ENCODE results near the gene CPPED1.

CPPED1 gene

GRCh38 chr16:12646490-12647274 is 157.0 kb downstream of the CPPED1 start:
- DNase-seq (ENCODE audit: low spot score) = no peak

- no peak for DNase-seq (ENCODE audit: low spot score)
Observed at GRCh38 chr16:12646098-12646489, 157.6 kb downstream of the CPPED1 start.

- DNase-seq (ENCODE audit: low spot score) = no peak
Observed at GRCh38 chr16:12643034-12643455, 160.6 kb downstream of the CPPED1 start.

- DNase-seq (ENCODE audit: low spot score) = no peak
Observed at GRCh38 chr16:12639044-12639443, 164.6 kb downstream of the CPPED1 start.

- no peak for DNase-seq (ENCODE audit: low spot score)
Observed at GRCh38 chr16:12637002-12637401, 166.7 kb downstream of the CPPED1 start.

GRCh38 chr16:12629271-12629670 is 174.4 kb downstream of the CPPED1 start:
- DNase-seq (ENCODE audit: low spot score) = no peak

- DNase-seq (ENCODE audit: low spot score) = no peak
Observed at GRCh38 chr16:12628536-12628935, 175.2 kb downstream of the CPPED1 start.

- DNase-seq (ENCODE audit: low spot score) = no peak
Observed at GRCh38 chr16:12627394-12627793, 176.3 kb downstream of the CPPED1 start.

GRCh38 chr16:12626411-12626810 is 177.3 kb downstream of the CPPED1 start:
- no peak for DNase-seq (ENCODE audit: low spot score)

- DNase-seq (ENCODE audit: low spot score) = no peak
Observed at GRCh38 chr16:12625716-12626115, 178.0 kb downstream of the CPPED1 start.

- DNase-seq (ENCODE audit: low spot score) = no peak
Observed at GRCh38 chr16:12625068-12625467, 178.6 kb downstream of the CPPED1 start.

- DNase-seq (ENCODE audit: low spot score) = no peak
Observed at GRCh38 chr16:12620150-12620549, 183.5 kb downstream of the CPPED1 start.

- DNase-seq (ENCODE audit: low spot score) = no peak
Observed at GRCh38 chr16:12618515-12618914, 185.2 kb downstream of the CPPED1 start.

GRCh38 chr16:12617401-12617819 is 186.3 kb downstream of the CPPED1 start:
- no peak for DNase-seq (ENCODE audit: low spot score)

GRCh38 chr16:12614662-12615278 is 188.9 kb downstream of the CPPED1 start:
- no peak for DNase-seq (ENCODE audit: low spot score)

- DNase-seq (ENCODE audit: low spot score) = no peak
Observed at GRCh38 chr16:12613992-12614661, 189.6 kb downstream of the CPPED1 start.

- peak; percentile 27 for DNase-seq (ENCODE audit: low spot score)
Observed at GRCh38 chr16:12613131-12613991, 190.3 kb downstream of the CPPED1 start.

- DNase-seq (ENCODE audit: low spot score) = peak; percentile 19
Observed at GRCh38 chr16:12612598-12613101, 191.0 kb downstream of the CPPED1 start.

- DNase-seq (ENCODE audit: low spot score) = no peak
Observed at GRCh38 chr16:12611916-12612597, 191.6 kb downstream of the CPPED1 start.

GRCh38 chr16:12611006-12611477 is 192.6 kb downstream of the CPPED1 start:
- no peak for DNase-seq (ENCODE audit: low spot score)
